Retinal pigment epithelial cell (primary cell): Measurements from ENCODE around the gene NOA1.
"Not testable (repeated sequence)": the region's sequence is repeated elsewhere in the genome, so short reads cannot be mapped to it uniquely, and the experiment has no call there.

Experiments
- DNase-seq: peaks from one replicate; pipeline ENCODE4 v3.0.0-alpha.2; 2010; ENCODE audit warnings: low read depth
- H3K4me3 ChIP-seq: 2 replicates; pipeline ENCODE4 v1.5.1; 2011; ENCODE audit warnings: mild to moderate bottlenecking, low read length, control low read depth, moderate library complexity
- CTCF ChIP-seq: conservative IDR thresholded peaks from 2 replicates; pipeline ENCODE4 v1.5.1; 2011; ENCODE audit warnings: low read depth, low read length, control low read depth, inconsistent platforms

NOA1 gene

GRCh38 chr4:56937262-56937661, 40.1 kb downstream of the NOA1 start:
- no peak for DNase-seq
- TF ChIP-seq CTCF, result no peak
- H3K4me3 ChIP-seq, result no peak overlapping the region

- no peak overlapping the region for H3K4me3 ChIP-seq
- TF ChIP-seq CTCF, result no peak
- no peak for DNase-seq
These were observed 45.5 kb downstream of the NOA1 start for GRCh38 chr4:56931924-56932323.

- no peak for TF ChIP-seq CTCF
- no peak for DNase-seq
- H3K4me3 ChIP-seq, result no peak overlapping the region
These were observed 46.8 kb downstream of the NOA1 start for GRCh38 chr4:56930638-56931037.

GRCh38 chr4:56927196-56927595, 50.2 kb downstream of the NOA1 start:
- no peak overlapping the region for H3K4me3 ChIP-seq
- DNase-seq, result no peak
- no peak for TF ChIP-seq CTCF

- not testable (repeated sequence) for H3K4me3 ChIP-seq, DNase-seq
These were observed 62.4 kb downstream of the NOA1 start for GRCh38 chr4:56914977-56915376.

- DNase-seq, result no peak
- no peak overlapping the region for H3K4me3 ChIP-seq
- TF ChIP-seq CTCF, result no peak
These were observed 63.1 kb downstream of the NOA1 start for GRCh38 chr4:56914336-56914735.
